HEK293 (cell line): ENCODE results near the gene CSNK1G2.
A peak's percentile ranks its signal among the peaks of the same experiment; 100 is the strongest.

ENCODE experiments used
- CTCF ChIA-PET: fragments of 350-600 bp; formaldehyde crosslinking; extraction: SDS; loops from one replicate; lab custom pipeline; 2021; ENCODE audit warnings: antibody characterized with exemption; lab: Yijun Ruan, JAX
- POLR2A ChIA-PET: fragments of 300-600 bp; formaldehyde crosslinking; extraction: SDS; loops from one replicate; lab custom pipeline; 2020; ENCODE audit warnings: antibody characterized with exemption, inconsistent platforms; lab: Yijun Ruan, JAX
- H3K27ac ChIP-seq: fragments of 200-500 bp; sonication (Bioruptor generic); 2 replicates; pipeline ENCODE4 v1.5.1; 2014; ENCODE audit warnings: low read depth, low read length, control low read depth, inconsistent platforms; ENCODE audit errors: extremely low read depth
- H3K36me3 ChIP-seq, 2 experiments: fragments of 200-500 bp in 1 of 2; sonication (Bioruptor generic) in 1 of 2; 1 replicate in 1 of 2; 2 replicates in 1 of 2; pipeline ENCODE4 v1.5.1; 2014 to 2017; ENCODE audit warnings: inconsistent platforms in 2 of 2, low read length in 2 of 2; ENCODE audit not compliant: control insufficient read depth in 2 of 2, insufficient read depth in 1 of 2
- H3K4me1 ChIP-seq: fragments of 200-500 bp; sonication (Bioruptor generic); 2 replicates; pipeline ENCODE4 v1.5.1; 2014; ENCODE audit warnings: mild to moderate bottlenecking, low read length, inconsistent platforms; ENCODE audit not compliant: control insufficient read depth, insufficient read depth
- H3K4me3 ChIP-seq: 2 replicates; pipeline ENCODE4 v1.5.1; 2011; ENCODE audit warnings: low read depth, mild to moderate bottlenecking, control low read depth, low read length, moderate library complexity
- H3K9me3 ChIP-seq: fragments of 200-500 bp; sonication (Bioruptor generic); 2 replicates; pipeline ENCODE4 v1.5.1; 2014; ENCODE audit warnings: low read depth, low read length, inconsistent platforms; ENCODE audit not compliant: control insufficient read depth, insufficient read depth
- GLIS2 ChIP-seq: fragments of 450-650 bp; formaldehyde crosslinking; IDR thresholded peaks from 2 replicates; pipeline ENCODE4 v1.5.1; 2016; ENCODE audit warnings: missing biosample characterization, missing genetic modification characterization
- KLF7 ChIP-seq: fragments of 450-650 bp; formaldehyde crosslinking; IDR thresholded peaks from 2 replicates; pipeline ENCODE4 v1.5.1; 2016; ENCODE audit warnings: missing biosample characterization, missing genetic modification characterization, borderline replicate concordance
- MYNN ChIP-seq: fragments of 450-650 bp; formaldehyde crosslinking; IDR thresholded peaks from 2 replicates; pipeline ENCODE4 v1.5.1; 2016; ENCODE audit warnings: missing biosample characterization, missing genetic modification characterization, borderline replicate concordance
- PRDM1 ChIP-seq: fragments of 450-650 bp; formaldehyde crosslinking; IDR thresholded peaks from 2 replicates; pipeline ENCODE4; 2016; ENCODE audit warnings: missing biosample characterization, missing genetic modification characterization
- SP2 ChIP-seq: fragments of 450-650 bp; formaldehyde crosslinking; IDR thresholded peaks from 2 replicates; pipeline ENCODE4 v1.5.1; 2016; ENCODE audit warnings: missing biosample characterization, missing genetic modification characterization
- SP3 ChIP-seq: fragments of 450-650 bp; formaldehyde crosslinking; IDR thresholded peaks from 2 replicates; pipeline ENCODE4 v1.5.1; 2016; ENCODE audit warnings: missing biosample characterization, missing genetic modification characterization
- ZIC2 ChIP-seq: fragments of 450-650 bp; formaldehyde crosslinking; IDR thresholded peaks from 2 replicates; pipeline ENCODE4 v1.5.1; 2016; ENCODE audit warnings: missing biosample characterization, missing genetic modification characterization
- ZNF175 ChIP-seq: fragments of 450-650 bp; formaldehyde crosslinking; IDR thresholded peaks from 2 replicates; pipeline ENCODE4 v1.5.1; 2016; ENCODE audit warnings: missing biosample characterization, missing genetic modification characterization
- ZNF2 ChIP-seq: fragments of 450-650 bp; formaldehyde crosslinking; IDR thresholded peaks from 2 replicates; pipeline ENCODE4 v1.5.1; 2016; ENCODE audit warnings: missing biosample characterization, missing genetic modification characterization
- ZNF221 ChIP-seq: fragments of 450-650 bp; formaldehyde crosslinking; IDR thresholded peaks from 2 replicates; pipeline ENCODE4 v1.5.1; 2017; ENCODE audit warnings: missing biosample characterization, missing genetic modification characterization, borderline replicate concordance
- ZNF223 ChIP-seq: fragments of 450-650 bp; formaldehyde crosslinking; IDR thresholded peaks from 2 replicates; pipeline ENCODE4 v1.5.1; 2016; ENCODE audit warnings: missing biosample characterization, missing genetic modification characterization
- ZNF24 ChIP-seq: fragments of 450-650 bp; formaldehyde crosslinking; IDR thresholded peaks from 2 replicates; pipeline ENCODE4 v1.5.1; 2016; ENCODE audit warnings: missing biosample characterization, missing genetic modification characterization
- ZNF248 ChIP-seq: fragments of 450-650 bp; formaldehyde crosslinking; IDR thresholded peaks from 2 replicates; pipeline ENCODE4 v1.5.1; 2017; ENCODE audit warnings: missing biosample characterization, missing genetic modification characterization
- ZNF274 ChIP-seq, 2 experiments: fragments of 200-500 bp in 1 of 2; fragments of 450-650 bp in 1 of 2; sonication (Bioruptor generic) in 1 of 2; formaldehyde crosslinking in 1 of 2; IDR thresholded peaks; 2 replicates each; pipeline versions ENCODE4 v1.5.1 to v1.6.1; 2014 to 2016; ENCODE audit warnings: borderline replicate concordance in 1 of 2, inconsistent platforms in 1 of 2, low read length in 1 of 2, missing biosample characterization in 1 of 2, missing genetic modification characterization in 1 of 2
- ZNF341 ChIP-seq: fragments of 450-650 bp; formaldehyde crosslinking; IDR thresholded peaks from 2 replicates; pipeline ENCODE4; 2016; ENCODE audit warnings: low read depth, missing biosample characterization, missing genetic modification characterization
- ZNF654 ChIP-seq: fragments of 450-650 bp; formaldehyde crosslinking; IDR thresholded peaks from 2 replicates; pipeline ENCODE4 v1.5.1; 2016; ENCODE audit warnings: low read depth, missing biosample characterization, missing genetic modification characterization
- ZNF747 ChIP-seq: fragments of 450-650 bp; formaldehyde crosslinking; IDR thresholded peaks from 2 replicates; pipeline ENCODE4 v1.5.1; 2016; ENCODE audit warnings: missing biosample characterization, missing genetic modification characterization
- ZNF76 ChIP-seq: fragments of 450-650 bp; formaldehyde crosslinking; IDR thresholded peaks from 2 replicates; pipeline ENCODE4; 2016; ENCODE audit warnings: low read depth, missing biosample characterization, missing genetic modification characterization, borderline replicate concordance
- ZNF777 ChIP-seq: fragments of 450-650 bp; formaldehyde crosslinking; IDR thresholded peaks from 2 replicates; pipeline ENCODE4 v1.5.1; 2017; ENCODE audit warnings: missing biosample characterization, missing genetic modification characterization, borderline replicate concordance
- TF ChIP-seq, protein P1 (sequence below): fragments of 450-650 bp; formaldehyde crosslinking; IDR thresholded peaks from 2 replicates; pipeline ENCODE4 v1.5.1; 2016; ENCODE audit warnings: missing biosample characterization, missing genetic modification characterization
- TF ChIP-seq, protein P2 (sequence below): fragments of 450-650 bp; formaldehyde crosslinking; optimal IDR thresholded peaks from 2 replicates; pipeline ENCODE3; 2016; ENCODE audit warnings: missing biosample characterization, mild to moderate bottlenecking, missing genetic modification characterization
- TF ChIP-seq, protein P3 (sequence below): fragments of 450-650 bp; formaldehyde crosslinking; IDR thresholded peaks from 2 replicates; pipeline ENCODE4 v1.5.1; 2016; ENCODE audit warnings: missing biosample characterization, missing genetic modification characterization, borderline replicate concordance
- TF ChIP-seq, protein P4 (sequence below): fragments of 450-650 bp; formaldehyde crosslinking; IDR thresholded peaks from 2 replicates; pipeline ENCODE4 v1.5.1; 2017; ENCODE audit warnings: missing biosample characterization, missing genetic modification characterization
- TF ChIP-seq, protein P5 (sequence below): sonication (generic); formaldehyde crosslinking; IDR thresholded peaks from 2 replicates; pipeline ENCODE4 v1.8.1; 2022; ENCODE audit warnings: mild to moderate bottlenecking, moderate library complexity, missing genetic modification reagents

Gene CSNK1G2

DNA sequence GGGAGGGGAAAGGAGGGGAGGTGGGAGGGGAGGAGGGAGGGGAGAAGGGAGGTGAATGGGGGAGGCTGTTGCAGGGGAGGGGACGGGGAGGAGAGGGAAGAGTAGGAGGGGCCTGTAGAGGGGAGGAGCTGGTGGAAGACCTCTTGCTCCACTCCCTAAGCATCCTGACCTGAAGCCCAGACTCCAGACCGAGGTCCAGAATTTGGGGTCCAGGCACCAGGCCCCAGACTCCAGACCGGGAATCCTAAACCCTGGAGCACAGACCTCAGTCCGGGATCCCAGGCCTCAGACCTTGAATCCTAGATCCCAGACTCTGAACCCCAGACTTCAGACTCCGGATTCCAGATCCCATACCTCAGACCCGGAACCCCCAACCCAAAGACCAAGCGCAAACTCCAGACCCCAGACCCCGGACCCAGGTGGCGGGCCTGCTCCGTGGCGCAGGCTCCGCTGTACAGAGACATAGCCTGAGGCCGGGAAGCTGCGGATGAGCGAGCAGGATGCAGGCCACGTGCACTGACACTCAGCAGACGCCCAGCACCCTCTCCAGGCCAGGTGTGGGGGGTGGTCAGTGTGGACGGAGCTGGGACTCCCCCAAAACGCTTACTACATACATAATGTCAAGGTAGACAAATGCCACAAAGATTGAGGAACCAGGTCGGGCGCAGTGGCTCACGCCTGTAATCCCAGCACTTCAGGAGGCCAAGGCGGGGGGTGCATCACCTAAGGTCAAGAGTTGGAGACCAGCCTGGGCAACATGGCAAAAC is 75.3 kb downstream of the CSNK1G2 start (continued):
- TF ChIP-seq SP2 (tag by site-specific recombination) = peak; percentile 26; the same call in 1 of the 2 replicates
- TF ChIP-seq ZNF221 (tag by site-specific recombination) = no peak
- no peak for TF ChIP-seq ZNF76
- TF ChIP-seq SP3 (tag by site-specific recombination) = peak; percentile 65; the same call in 1 of the 2 replicates
- peak; percentile 72 for TF ChIP-seq ZNF341
- TF ChIP-seq ZNF2 (tag by site-specific recombination) = no peak
- TF ChIP-seq MYNN (tag by site-specific recombination) = no peak
- no peak for TF ChIP-seq ZNF777 (tag by site-specific recombination)
- TF ChIP-seq, protein P1, sequence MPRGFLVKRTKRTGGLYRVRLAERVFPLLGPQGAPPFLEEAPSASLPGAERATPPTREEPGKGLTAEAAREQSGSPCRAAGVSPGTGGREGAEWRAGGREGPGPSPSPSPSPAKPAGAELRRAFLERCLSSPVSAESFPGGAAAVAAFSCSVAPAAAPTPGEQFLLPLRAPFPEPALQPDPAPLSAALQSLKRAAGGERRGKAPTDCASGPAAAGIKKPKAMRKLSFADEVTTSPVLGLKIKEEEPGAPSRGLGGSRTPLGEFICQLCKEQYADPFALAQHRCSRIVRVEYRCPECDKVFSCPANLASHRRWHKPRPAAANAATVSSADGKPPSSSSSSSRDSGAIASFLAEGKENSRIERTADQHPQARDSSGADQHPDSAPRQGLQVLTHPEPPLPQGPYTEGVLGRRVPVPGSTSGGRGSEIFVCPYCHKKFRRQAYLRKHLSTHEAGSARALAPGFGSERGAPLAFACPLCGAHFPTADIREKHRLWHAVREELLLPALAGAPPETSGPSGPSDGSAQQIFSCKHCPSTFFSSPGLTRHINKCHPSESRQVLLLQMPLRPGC (tag by site-specific recombination) = no peak
- no peak for TF ChIP-seq KLF7
- no peak for TF ChIP-seq ZNF274 (IDR thresholded peaks at IDR 0.05; ENCODE audit: low read length)
- TF ChIP-seq ZNF274 (tag by site-specific recombination; IDR thresholded peaks at IDR 0.05; ENCODE audit: borderline replicate concordance) = no peak
- TF ChIP-seq, protein P2, sequence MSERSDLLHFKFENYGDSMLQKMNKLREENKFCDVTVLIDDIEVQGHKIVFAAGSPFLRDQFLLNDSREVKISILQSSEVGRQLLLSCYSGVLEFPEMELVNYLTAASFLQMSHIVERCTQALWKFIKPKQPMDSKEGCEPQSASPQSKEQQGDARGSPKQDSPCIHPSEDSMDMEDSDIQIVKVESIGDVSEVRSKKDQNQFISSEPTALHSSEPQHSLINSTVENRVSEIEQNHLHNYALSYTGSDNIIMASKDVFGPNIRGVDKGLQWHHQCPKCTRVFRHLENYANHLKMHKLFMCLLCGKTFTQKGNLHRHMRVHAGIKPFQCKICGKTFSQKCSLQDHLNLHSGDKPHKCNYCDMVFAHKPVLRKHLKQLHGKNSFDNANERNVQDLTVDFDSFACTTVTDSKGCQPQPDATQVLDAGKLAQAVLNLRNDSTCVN (tag by site-specific recombination) = peak; percentile 12

DNA sequence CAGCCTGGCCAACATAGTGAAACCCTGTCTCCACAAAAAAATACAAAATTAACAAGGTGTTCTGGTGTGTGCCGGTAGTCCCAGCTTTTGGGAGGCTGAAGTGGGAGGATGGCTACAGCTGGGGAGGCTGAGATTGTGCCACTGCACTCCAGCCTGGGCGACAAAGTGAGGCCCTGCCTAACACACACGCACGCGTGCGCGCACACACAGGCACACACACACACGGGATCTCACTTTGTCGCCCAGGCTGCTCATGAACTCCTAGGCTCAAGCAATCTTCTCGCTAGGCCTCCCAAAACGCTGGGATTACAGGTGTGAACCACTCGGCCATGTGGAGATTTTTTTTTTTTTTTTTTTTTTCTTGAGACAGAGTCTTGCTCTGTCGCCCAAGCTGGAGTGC is 77.8 kb downstream of the CSNK1G2 start:
- H3K27ac ChIP-seq = no peak overlapping the region
- H3K4me3 ChIP-seq = no peak overlapping the region
- CTCF ChIA-PET = interaction anchor here (0.6 to 3.2 kb wide), 14 partner anchors 16 to 140 kb away, joined by 3 to 30 read pairs (median 4); partner anchors contain the start of gene AP3D1
- H3K36me3 ChIP-seq = no peaks in the 10 kb centered on the region; a peak in 1 of 3 replicates
- H3K4me1 ChIP-seq = no peaks in the 10 kb centered on the region
- H3K9me3 ChIP-seq = no peaks in the 10 kb centered on the region
- POLR2A ChIA-PET = no interaction called here
- TF ChIP-seq ZNF654 = no peak
- no peak for TF ChIP-seq ZIC2 (tag by site-specific recombination)
- TF ChIP-seq, protein P3, sequence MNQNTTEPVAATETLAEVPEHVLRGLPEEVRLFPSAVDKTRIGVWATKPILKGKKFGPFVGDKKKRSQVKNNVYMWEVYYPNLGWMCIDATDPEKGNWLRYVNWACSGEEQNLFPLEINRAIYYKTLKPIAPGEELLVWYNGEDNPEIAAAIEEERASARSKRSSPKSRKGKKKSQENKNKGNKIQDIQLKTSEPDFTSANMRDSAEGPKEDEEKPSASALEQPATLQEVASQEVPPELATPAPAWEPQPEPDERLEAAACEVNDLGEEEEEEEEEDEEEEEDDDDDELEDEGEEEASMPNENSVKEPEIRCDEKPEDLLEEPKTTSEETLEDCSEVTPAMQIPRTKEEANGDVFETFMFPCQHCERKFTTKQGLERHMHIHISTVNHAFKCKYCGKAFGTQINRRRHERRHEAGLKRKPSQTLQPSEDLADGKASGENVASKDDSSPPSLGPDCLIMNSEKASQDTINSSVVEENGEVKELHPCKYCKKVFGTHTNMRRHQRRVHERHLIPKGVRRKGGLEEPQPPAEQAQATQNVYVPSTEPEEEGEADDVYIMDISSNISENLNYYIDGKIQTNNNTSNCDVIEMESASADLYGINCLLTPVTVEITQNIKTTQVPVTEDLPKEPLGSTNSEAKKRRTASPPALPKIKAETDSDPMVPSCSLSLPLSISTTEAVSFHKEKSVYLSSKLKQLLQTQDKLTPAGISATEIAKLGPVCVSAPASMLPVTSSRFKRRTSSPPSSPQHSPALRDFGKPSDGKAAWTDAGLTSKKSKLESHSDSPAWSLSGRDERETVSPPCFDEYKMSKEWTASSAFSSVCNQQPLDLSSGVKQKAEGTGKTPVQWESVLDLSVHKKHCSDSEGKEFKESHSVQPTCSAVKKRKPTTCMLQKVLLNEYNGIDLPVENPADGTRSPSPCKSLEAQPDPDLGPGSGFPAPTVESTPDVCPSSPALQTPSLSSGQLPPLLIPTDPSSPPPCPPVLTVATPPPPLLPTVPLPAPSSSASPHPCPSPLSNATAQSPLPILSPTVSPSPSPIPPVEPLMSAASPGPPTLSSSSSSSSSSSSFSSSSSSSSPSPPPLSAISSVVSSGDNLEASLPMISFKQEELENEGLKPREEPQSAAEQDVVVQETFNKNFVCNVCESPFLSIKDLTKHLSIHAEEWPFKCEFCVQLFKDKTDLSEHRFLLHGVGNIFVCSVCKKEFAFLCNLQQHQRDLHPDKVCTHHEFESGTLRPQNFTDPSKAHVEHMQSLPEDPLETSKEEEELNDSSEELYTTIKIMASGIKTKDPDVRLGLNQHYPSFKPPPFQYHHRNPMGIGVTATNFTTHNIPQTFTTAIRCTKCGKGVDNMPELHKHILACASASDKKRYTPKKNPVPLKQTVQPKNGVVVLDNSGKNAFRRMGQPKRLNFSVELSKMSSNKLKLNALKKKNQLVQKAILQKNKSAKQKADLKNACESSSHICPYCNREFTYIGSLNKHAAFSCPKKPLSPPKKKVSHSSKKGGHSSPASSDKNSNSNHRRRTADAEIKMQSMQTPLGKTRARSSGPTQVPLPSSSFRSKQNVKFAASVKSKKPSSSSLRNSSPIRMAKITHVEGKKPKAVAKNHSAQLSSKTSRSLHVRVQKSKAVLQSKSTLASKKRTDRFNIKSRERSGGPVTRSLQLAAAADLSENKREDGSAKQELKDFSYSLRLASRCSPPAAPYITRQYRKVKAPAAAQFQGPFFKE (tag by site-specific recombination) = no peak
- TF ChIP-seq GLIS2 (tag by site-specific recombination) = no peak
- no peak for TF ChIP-seq ZNF248 (tag by site-specific recombination)
- TF ChIP-seq ZNF175 = no peak
- TF ChIP-seq KLF7 = no peak
- TF ChIP-seq, protein P4, sequence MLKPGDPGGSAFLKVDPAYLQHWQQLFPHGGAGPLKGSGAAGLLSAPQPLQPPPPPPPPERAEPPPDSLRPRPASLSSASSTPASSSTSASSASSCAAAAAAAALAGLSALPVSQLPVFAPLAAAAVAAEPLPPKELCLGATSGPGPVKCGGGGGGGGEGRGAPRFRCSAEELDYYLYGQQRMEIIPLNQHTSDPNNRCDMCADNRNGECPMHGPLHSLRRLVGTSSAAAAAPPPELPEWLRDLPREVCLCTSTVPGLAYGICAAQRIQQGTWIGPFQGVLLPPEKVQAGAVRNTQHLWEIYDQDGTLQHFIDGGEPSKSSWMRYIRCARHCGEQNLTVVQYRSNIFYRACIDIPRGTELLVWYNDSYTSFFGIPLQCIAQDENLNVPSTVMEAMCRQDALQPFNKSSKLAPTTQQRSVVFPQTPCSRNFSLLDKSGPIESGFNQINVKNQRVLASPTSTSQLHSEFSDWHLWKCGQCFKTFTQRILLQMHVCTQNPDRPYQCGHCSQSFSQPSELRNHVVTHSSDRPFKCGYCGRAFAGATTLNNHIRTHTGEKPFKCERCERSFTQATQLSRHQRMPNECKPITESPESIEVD (tag by site-specific recombination) = no peak
- no peak for TF ChIP-seq ZNF76
- TF ChIP-seq, protein P5, sequence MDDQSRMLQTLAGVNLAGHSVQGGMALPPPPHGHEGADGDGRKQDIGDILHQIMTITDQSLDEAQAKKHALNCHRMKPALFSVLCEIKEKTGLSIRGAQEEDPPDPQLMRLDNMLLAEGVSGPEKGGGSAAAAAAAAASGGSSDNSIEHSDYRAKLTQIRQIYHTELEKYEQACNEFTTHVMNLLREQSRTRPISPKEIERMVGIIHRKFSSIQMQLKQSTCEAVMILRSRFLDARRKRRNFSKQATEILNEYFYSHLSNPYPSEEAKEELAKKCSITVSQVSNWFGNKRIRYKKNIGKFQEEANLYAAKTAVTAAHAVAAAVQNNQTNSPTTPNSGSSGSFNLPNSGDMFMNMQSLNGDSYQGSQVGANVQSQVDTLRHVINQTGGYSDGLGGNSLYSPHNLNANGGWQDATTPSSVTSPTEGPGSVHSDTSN (CRISPR knock-in tag) = no peak
- TF ChIP-seq ZNF223 (tag by site-specific recombination) = no peak
- TF ChIP-seq ZNF747 (tag by site-specific recombination) = no peak
- no peak for TF ChIP-seq PRDM1 (tag by site-specific recombination)
- no peak for TF ChIP-seq ZNF24 (tag by site-specific recombination)
